Subcutaneous adipose tissue (tissue), 4 donors: ENCODE measurements around the gene CCSAP. TPM values are rescaled to one million over a fixed set of nuclear protein-coding genes. Genes with fewer than 3 reads are reported as not detected.

Experiments used
- CTCF ChIP-seq: fragments of 450-650 bp; IDR thresholded peaks from one replicate; pipeline ENCODE4 v1.5.1; 2016; ENCODE audit warnings: low read depth, mild to moderate bottlenecking, control low read depth, antibody characterized with exemption, moderate library complexity
- total RNA-seq, 4 donors: library from RNA; depleted of rRNA; stranded (reverse); fragments of >200 nt; gene quantifications; one replicate each; pipeline ENCODE4 v1.1.0, GENCODE V29; 2016

Gene CCSAP
- total RNA-seq, 4 donors from 2014 or later: 5.4 to 15.6 (median 7.1) TPM

- TF ChIP-seq CTCF: no peak
Observed at GRCh38 chr1:229336345-229336744, 6.5 kb downstream of the CCSAP start.

- no peak for TF ChIP-seq CTCF
Observed at GRCh38 chr1:229334716-229335115, 8.1 kb downstream of the CCSAP start.

GRCh38 chr1:229334269-229334668 lies 8.6 kb downstream of the CCSAP start:
- no peak for TF ChIP-seq CTCF

GRCh38 chr1:229328598-229329362 lies 14.1 kb downstream of the CCSAP start:
- TF ChIP-seq CTCF: no peak

- TF ChIP-seq CTCF: no peak
Observed at GRCh38 chr1:229326601-229327000, 16.2 kb downstream of the CCSAP start.

- TF ChIP-seq CTCF: no peak
Observed at GRCh38 chr1:229325853-229326487, 16.9 kb downstream of the CCSAP start.

GRCh38 chr1:229325401-229325800 lies 17.4 kb downstream of the CCSAP start:
- TF ChIP-seq CTCF: no peak
